HG03565 (cell line): ENCODE results near the gene PLCB1.
"Not testable (repeated sequence)": the region's sequence is repeated elsewhere in the genome, so short reads cannot be mapped to it uniquely, and the experiment has no call there.

Experiments used
- ATAC-seq: cut with Tn5 transposase; IDR thresholded peaks from one replicate; pipeline ENCODE4 v1.9.1; 2021; ENCODE audit warnings: mild to moderate bottlenecking, moderate library complexity; ENCODE audit not compliant: unreplicated experiment

Gene PLCB1

GRCh38 chr20:8635837-8636236 lies 503.8 kb downstream of the PLCB1 start:
- ATAC-seq: no peak

GRCh38 chr20:8639112-8639778 lies 507.2 kb downstream of the PLCB1 start:
- ATAC-seq: no peak

- ATAC-seq: no peak
Measured at GRCh38 chr20:8640461-8640860, 508.4 kb downstream of the PLCB1 start.

GRCh38 chr20:8642247-8642646 lies 510.2 kb downstream of the PLCB1 start:
- no peak for ATAC-seq

GRCh38 chr20:8644468-8644867 lies 512.4 kb downstream of the PLCB1 start:
- ATAC-seq: not testable (repeated sequence)

- no peak for ATAC-seq
Measured at GRCh38 chr20:8645326-8645725, 513.3 kb downstream of the PLCB1 start.

- no peak for ATAC-seq
Measured at GRCh38 chr20:8646033-8646441, 514.0 kb downstream of the PLCB1 start.

- no peak for ATAC-seq
Measured at GRCh38 chr20:8646716-8647115, 514.6 kb downstream of the PLCB1 start.

- no peak for ATAC-seq
Measured at GRCh38 chr20:8647961-8648441, 515.9 kb downstream of the PLCB1 start.

- no peak for ATAC-seq
Measured at GRCh38 chr20:8648466-8648865, 516.4 kb downstream of the PLCB1 start.

- no peak for ATAC-seq
Measured at GRCh38 chr20:8652396-8652795, 520.3 kb downstream of the PLCB1 start.

GRCh38 chr20:8654486-8654885 lies 522.4 kb downstream of the PLCB1 start:
- ATAC-seq: no peak

GRCh38 chr20:8656335-8656734 lies 524.3 kb downstream of the PLCB1 start:
- no peak for ATAC-seq

GRCh38 chr20:8657664-8658063 lies 525.6 kb downstream of the PLCB1 start:
- no peak for ATAC-seq

GRCh38 chr20:8658103-8658502 lies 526.0 kb downstream of the PLCB1 start:
- ATAC-seq: no peak

GRCh38 chr20:8661229-8661952 lies 529.3 kb downstream of the PLCB1 start:
- ATAC-seq: no peak

GRCh38 chr20:8662433-8662954 lies 530.4 kb downstream of the PLCB1 start:
- no peak for ATAC-seq

GRCh38 chr20:8663424-8663823 lies 531.4 kb downstream of the PLCB1 start:
- no peak for ATAC-seq

- ATAC-seq: no peak
Measured at GRCh38 chr20:8664778-8665177, 532.7 kb downstream of the PLCB1 start.

- ATAC-seq: no peak
Measured at GRCh38 chr20:8667306-8667705, 535.2 kb downstream of the PLCB1 start.

- no peak for ATAC-seq
Measured at GRCh38 chr20:8670207-8670892, 538.3 kb downstream of the PLCB1 start.

GRCh38 chr20:8670893-8671215 lies 538.8 kb downstream of the PLCB1 start:
- no peak for ATAC-seq
